ENCODE data around the gene MCTP1. TPM values are rescaled to one million over a fixed set of nuclear protein-coding genes. Genes with fewer than 3 reads are reported as not detected.

MCTP1 gene
- total RNA-seq, 1 experiment from 2014 or later, result 2.5 TPM

DNA sequence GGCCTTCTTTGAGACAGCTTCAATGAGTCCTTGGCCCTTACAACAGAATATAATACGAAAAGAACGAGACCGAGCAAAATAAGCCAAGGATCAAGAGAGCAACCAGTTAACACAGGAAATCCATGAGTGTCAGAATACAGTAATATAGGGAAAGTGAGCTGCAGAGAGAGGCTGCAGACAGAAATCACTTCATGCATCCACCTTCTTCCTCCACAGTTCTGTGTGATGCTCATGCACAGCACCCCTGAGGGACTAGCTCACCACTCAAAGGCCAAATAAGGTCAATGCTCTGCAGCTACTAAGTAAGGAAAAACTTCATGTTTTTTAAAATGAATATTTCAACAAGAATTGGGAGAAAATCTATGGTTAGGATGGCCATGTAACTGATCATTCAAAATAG is 257.1 kb downstream of the MCTP1 start:
- Histone ChIP-seq H3K79me2 (ENCODE audit: insufficient read depth, low read length) (no peaks in the 10 kb centered on the region), H3K27me3 (ENCODE audit: insufficient read depth, low read length) (no peaks in the 10 kb centered on the region), H2BK12ac (ENCODE audit: insufficient read length, low read depth, low read length) (no peak overlapping the region), H3K23me2 (ENCODE audit: insufficient read length, low read depth, low read length, poor library complexity, severe bottlenecking) (no peaks in the 10 kb centered on the region), H3K79me1 (ENCODE audit: insufficient read depth, low read depth, low read length, poor library complexity, severe bottlenecking) (no peaks in the 10 kb centered on the region), H2BK20ac (ENCODE audit: low read depth, low read length, poor library complexity, severe bottlenecking) (no peak overlapping the region), H3T11ph (ENCODE audit: low read length) (no peak overlapping the region), H3K4ac (ENCODE audit: low read depth, low read length) (no peak overlapping the region), H4K5ac (ENCODE audit: insufficient read length, low read depth, low read length) (no peak overlapping the region), H2AK5ac (ENCODE audit: insufficient read length, low read length) (no peak overlapping the region), H3K4me2 (ENCODE audit: insufficient read depth, insufficient read length, low read length) (no peak overlapping the region), H3K23ac (ENCODE audit: insufficient read length, low read depth, low read length) (no peak overlapping the region), H3K9me3 (ENCODE audit: control insufficient read depth, low read depth, low read length) (no peaks in the 10 kb centered on the region), H2BK120ac (ENCODE audit: low read depth, low read length, poor library complexity, severe bottlenecking) (no peak overlapping the region), H3K4me1 (ENCODE audit: insufficient read depth, low read length) (no peaks in the 10 kb centered on the region), H3K18ac (ENCODE audit: insufficient read length, low read depth, low read length) (no peak overlapping the region), H3K56ac (ENCODE audit: insufficient read length, low read depth, low read length) (no peak overlapping the region), H4K20me1 (ENCODE audit: control insufficient read depth, insufficient read depth, insufficient read length) (no peaks in the 10 kb centered on the region), H4K91ac (ENCODE audit: insufficient read length, low read depth, low read length) (no peak overlapping the region), H2BK5ac (ENCODE audit: insufficient read length, low read length) (no peak overlapping the region), H4K8ac (replicated peaks; ENCODE audit: insufficient read length, low read depth, low read length) (no peak overlapping the region), H2AFZ (ENCODE audit: low read length) (no peak overlapping the region), H3K14ac (ENCODE audit: insufficient read depth, low read length) (no peak overlapping the region), H2BK15ac (ENCODE audit: low read depth, low read length) (no peak overlapping the region), H3K27ac (ENCODE audit: insufficient read length, low read depth, low read length) (no peak overlapping the region), H3K9ac (ENCODE audit: extremely low read depth, insufficient read length, low read length) (no peak overlapping the region)
- Mint-ChIP-seq H3K36me3 (ENCODE audit: insufficient read depth in 1 of 3, low read depth in 3 of 3) (no peaks in the 10 kb centered on the region), H3K4me1 (peaks cover 4% of the 10 kb centered on the region in 2 experiments; a peak in 1 of 4 replicates), H3K27me3 (ENCODE audit: low read depth) (no peaks in the 10 kb centered on the region), H3K27ac (no peak overlapping the region), H3K4me3 (no peak overlapping the region), H3K9me3 (no peaks in the 10 kb centered on the region)
- no peak for DNase-seq
- TF ChIP-seq, protein P1, sequence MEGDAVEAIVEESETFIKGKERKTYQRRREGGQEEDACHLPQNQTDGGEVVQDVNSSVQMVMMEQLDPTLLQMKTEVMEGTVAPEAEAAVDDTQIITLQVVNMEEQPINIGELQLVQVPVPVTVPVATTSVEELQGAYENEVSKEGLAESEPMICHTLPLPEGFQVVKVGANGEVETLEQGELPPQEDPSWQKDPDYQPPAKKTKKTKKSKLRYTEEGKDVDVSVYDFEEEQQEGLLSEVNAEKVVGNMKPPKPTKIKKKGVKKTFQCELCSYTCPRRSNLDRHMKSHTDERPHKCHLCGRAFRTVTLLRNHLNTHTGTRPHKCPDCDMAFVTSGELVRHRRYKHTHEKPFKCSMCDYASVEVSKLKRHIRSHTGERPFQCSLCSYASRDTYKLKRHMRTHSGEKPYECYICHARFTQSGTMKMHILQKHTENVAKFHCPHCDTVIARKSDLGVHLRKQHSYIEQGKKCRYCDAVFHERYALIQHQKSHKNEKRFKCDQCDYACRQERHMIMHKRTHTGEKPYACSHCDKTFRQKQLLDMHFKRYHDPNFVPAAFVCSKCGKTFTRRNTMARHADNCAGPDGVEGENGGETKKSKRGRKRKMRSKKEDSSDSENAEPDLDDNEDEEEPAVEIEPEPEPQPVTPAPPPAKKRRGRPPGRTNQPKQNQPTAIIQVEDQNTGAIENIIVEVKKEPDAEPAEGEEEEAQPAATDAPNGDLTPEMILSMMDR (conservative IDR thresholded peaks at IDR 0.05), result no peak
- no CpG with 5 or more reads among the region's 3 CpGs for WGBS (ENCODE audit: extremely low coverage, insufficient read length, low lambda C conversion rate)

All from H9 (cell line).